ENCODE measurements around the gene GABRR1.
"Not testable (repeated sequence)": the region's sequence is repeated elsewhere in the genome, so short reads cannot be mapped to it uniquely, and the experiment has no call there.

Gene GABRR1

DNA sequence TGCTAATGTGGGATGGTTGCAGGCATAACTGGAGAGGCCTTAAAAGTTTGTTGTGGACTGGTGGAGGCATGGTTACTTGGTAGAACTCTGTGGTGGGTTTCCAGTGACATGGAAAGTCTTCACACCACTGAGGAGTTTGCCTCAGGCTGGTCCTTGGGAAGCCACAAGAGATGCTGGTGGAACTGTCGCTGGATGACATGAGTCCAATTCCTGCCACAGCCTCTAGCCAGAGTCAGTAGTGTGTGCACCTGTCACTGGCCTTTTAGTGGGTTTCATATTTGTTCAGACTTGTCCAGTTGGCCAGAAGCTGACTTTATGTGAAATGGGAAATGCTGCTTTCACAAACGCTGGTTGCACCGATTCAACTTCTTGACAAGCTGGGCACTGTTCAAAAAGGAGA is 85.6 kb downstream of the GABRR1 start:
- DNase-seq (ENCODE audit: low read depth), result no peak
- H3K4me3 ChIP-seq (ENCODE audit: low read depth, low read length), result no peak overlapping the region
- no peak for TF ChIP-seq CTCF (conservative IDR thresholded peaks at IDR 0.05; ENCODE audit: low read depth, low read length)

GRCh38 chr6:89128256-89128671 is 88.9 kb downstream of the GABRR1 start:
- not testable (repeated sequence) for H3K4me3 ChIP-seq (ENCODE audit: low read depth, low read length); DNase-seq (ENCODE audit: low read depth)

Measured in choroid plexus epithelial cell (primary cell).